HEK293 (cell line): ENCODE measurements around the gene BIRC5.

Experiments used
- CTCF ChIA-PET: fragments of 350-600 bp; formaldehyde crosslinking; extraction: SDS; loops from one replicate; lab custom pipeline; 2021; ENCODE audit warnings: antibody characterized with exemption; lab: Yijun Ruan, JAX
- POLR2A ChIA-PET: fragments of 300-600 bp; formaldehyde crosslinking; extraction: SDS; loops from one replicate; lab custom pipeline; 2020; ENCODE audit warnings: antibody characterized with exemption, inconsistent platforms; lab: Yijun Ruan, JAX
- H3K27ac ChIP-seq: fragments of 200-500 bp; sonication (Bioruptor generic); 2 replicates; pipeline ENCODE4 v1.5.1; 2014; ENCODE audit warnings: low read depth, low read length, control low read depth, inconsistent platforms; ENCODE audit errors: extremely low read depth
- H3K36me3 ChIP-seq, 2 experiments: fragments of 200-500 bp in 1 of 2; sonication (Bioruptor generic) in 1 of 2; 1 replicate in 1 of 2; 2 replicates in 1 of 2; pipeline ENCODE4 v1.5.1; 2014 to 2017; ENCODE audit warnings: inconsistent platforms in 2 of 2, low read length in 2 of 2; ENCODE audit not compliant: control insufficient read depth in 2 of 2, insufficient read depth in 1 of 2
- H3K4me1 ChIP-seq: fragments of 200-500 bp; sonication (Bioruptor generic); 2 replicates; pipeline ENCODE4 v1.5.1; 2014; ENCODE audit warnings: mild to moderate bottlenecking, low read length, inconsistent platforms; ENCODE audit not compliant: control insufficient read depth, insufficient read depth
- H3K4me3 ChIP-seq: 2 replicates; pipeline ENCODE4 v1.5.1; 2011; ENCODE audit warnings: low read depth, mild to moderate bottlenecking, control low read depth, low read length, moderate library complexity
- H3K9me3 ChIP-seq: fragments of 200-500 bp; sonication (Bioruptor generic); 2 replicates; pipeline ENCODE4 v1.5.1; 2014; ENCODE audit warnings: low read depth, low read length, inconsistent platforms; ENCODE audit not compliant: control insufficient read depth, insufficient read depth
- AEBP2 ChIP-seq: fragments of 450-650 bp; formaldehyde crosslinking; IDR thresholded peaks from 2 replicates; pipeline ENCODE4 v1.5.1; 2016; ENCODE audit warnings: missing biosample characterization, missing genetic modification characterization, borderline replicate concordance
- BCL11A ChIP-seq: fragments of 450-650 bp; formaldehyde crosslinking; IDR thresholded peaks from 2 replicates; pipeline ENCODE4 v1.5.1; 2016; ENCODE audit warnings: low read depth, missing biosample characterization, missing genetic modification characterization
- GLIS2 ChIP-seq: fragments of 450-650 bp; formaldehyde crosslinking; IDR thresholded peaks from 2 replicates; pipeline ENCODE4 v1.5.1; 2016; ENCODE audit warnings: missing biosample characterization, missing genetic modification characterization
- SALL2 ChIP-seq: fragments of 450-650 bp; formaldehyde crosslinking; IDR thresholded peaks from 2 replicates; pipeline ENCODE4 v1.5.0; 2017; ENCODE audit warnings: missing biosample characterization, mild to moderate bottlenecking, missing genetic modification characterization, borderline replicate concordance
- SCRT1 ChIP-seq: fragments of 450-650 bp; formaldehyde crosslinking; IDR thresholded peaks from 2 replicates; pipeline ENCODE4 v1.5.1; 2016; ENCODE audit warnings: missing biosample characterization, missing genetic modification characterization, borderline replicate concordance
- SCRT2 ChIP-seq: fragments of 450-650 bp; formaldehyde crosslinking; IDR thresholded peaks from 2 replicates; pipeline ENCODE4 v1.5.1; 2016; ENCODE audit warnings: missing biosample characterization, missing genetic modification characterization
- SP2 ChIP-seq: fragments of 450-650 bp; formaldehyde crosslinking; IDR thresholded peaks from 2 replicates; pipeline ENCODE4 v1.5.1; 2016; ENCODE audit warnings: missing biosample characterization, missing genetic modification characterization
- ZNF121 ChIP-seq: fragments of 450-650 bp; formaldehyde crosslinking; IDR thresholded peaks from 2 replicates; pipeline ENCODE4 v1.5.1; 2016; ENCODE audit warnings: missing biosample characterization, missing genetic modification characterization
- ZNF133 ChIP-seq: fragments of 450-650 bp; formaldehyde crosslinking; IDR thresholded peaks from 2 replicates; pipeline ENCODE4 v1.5.1; 2016; ENCODE audit warnings: missing biosample characterization, missing genetic modification characterization
- ZNF140 ChIP-seq: fragments of 450-650 bp; formaldehyde crosslinking; IDR thresholded peaks from 2 replicates; pipeline ENCODE4 v1.5.1; 2016; ENCODE audit warnings: missing biosample characterization, missing genetic modification characterization
- ZNF174 ChIP-seq: fragments of 450-650 bp; formaldehyde crosslinking; IDR thresholded peaks from 2 replicates; pipeline ENCODE4 v1.5.0; 2017; ENCODE audit warnings: missing biosample characterization, mild to moderate bottlenecking, missing genetic modification characterization
- ZNF239 ChIP-seq: fragments of 450-650 bp; formaldehyde crosslinking; IDR thresholded peaks from 2 replicates; pipeline ENCODE4 v1.5.1; 2016; ENCODE audit warnings: missing biosample characterization, missing genetic modification characterization
- ZNF362 ChIP-seq: fragments of 450-650 bp; formaldehyde crosslinking; IDR thresholded peaks from 2 replicates; pipeline ENCODE4 v1.5.1; 2016; ENCODE audit warnings: missing biosample characterization, missing genetic modification characterization
- ZNF398 ChIP-seq: fragments of 450-650 bp; formaldehyde crosslinking; IDR thresholded peaks from 2 replicates; pipeline ENCODE4 v1.5.1; 2017; ENCODE audit warnings: missing biosample characterization, missing genetic modification characterization
- ZNF449 ChIP-seq: fragments of 450-650 bp; formaldehyde crosslinking; IDR thresholded peaks from 2 replicates; pipeline ENCODE4 v1.5.1; 2017; ENCODE audit warnings: missing biosample characterization, mild to moderate bottlenecking, missing genetic modification characterization, moderate library complexity
- ZNF518A ChIP-seq: fragments of 450-650 bp; formaldehyde crosslinking; conservative IDR thresholded peaks from 2 replicates; pipeline ENCODE4 v1.5.1; 2016; ENCODE audit warnings: low read depth, missing biosample characterization, missing genetic modification characterization
- ZNF549 ChIP-seq: fragments of 450-650 bp; IDR thresholded peaks from 2 replicates; pipeline ENCODE4 v1.5.1; 2018; ENCODE audit warnings: missing biosample characterization, missing genetic modification characterization, mild to moderate bottlenecking, inconsistent platforms, moderate library complexity
- ZNF639 ChIP-seq: fragments of 450-650 bp; formaldehyde crosslinking; IDR thresholded peaks from 2 replicates; pipeline ENCODE4 v1.5.1; 2016; ENCODE audit warnings: missing biosample characterization, missing genetic modification characterization
- ZNF645 ChIP-seq: fragments of 450-650 bp; formaldehyde crosslinking; IDR thresholded peaks from 2 replicates; pipeline ENCODE4; 2016; ENCODE audit warnings: missing biosample characterization, missing genetic modification characterization
- ZNF664 ChIP-seq: fragments of 450-650 bp; formaldehyde crosslinking; IDR thresholded peaks from 2 replicates; pipeline ENCODE4 v1.5.1; 2016; ENCODE audit warnings: missing biosample characterization, missing genetic modification characterization
- ZNF768 ChIP-seq: fragments of 450-650 bp; formaldehyde crosslinking; IDR thresholded peaks from 2 replicates; pipeline ENCODE4 v1.5.1; 2018; ENCODE audit warnings: missing biosample characterization, mild to moderate bottlenecking, missing genetic modification characterization
- ZSCAN18 ChIP-seq: fragments of 450-650 bp; formaldehyde crosslinking; IDR thresholded peaks from 2 replicates; pipeline ENCODE4 v1.5.1; 2016; ENCODE audit warnings: missing biosample characterization, missing genetic modification characterization

BIRC5 gene

GRCh38 chr17:78223765-78224164 is 9.7 kb downstream of the BIRC5 start:
- ChIA-PET POLR2A (interaction anchor here (0.7 to 2.3 kb wide), 3 partner anchors 9 to 763 kb away, joined by 3 to 9 read pairs (median 8); partner anchors contain the start of genes BIRC5 and TK1), CTCF (interaction anchor here (0.9 kb wide), 1 partner anchor 30 kb away, joined by 5 read pairs; no protein-coding TSS in a partner anchor)
- no peaks in the 10 kb centered on the region for H3K9me3 ChIP-seq
- H3K4me3 ChIP-seq: no peak overlapping the region
- peak overlapping the region; percentile 17; the same call in 1 of the 2 replicates for H3K27ac ChIP-seq
- peaks cover 55 to 65% of the 10 kb centered on the region in 2 experiments for H3K36me3 ChIP-seq
- H3K4me1 ChIP-seq: peaks cover 4% of the 10 kb centered on the region; the same call in 1 of the 2 replicates
- no peak for TF ChIP-seq SALL2
- no peak for TF ChIP-seq AEBP2 (tag by site-specific recombination)
- TF ChIP-seq ZNF518A: no peak
- TF ChIP-seq GLIS2 (tag by site-specific recombination): no peak
- TF ChIP-seq ZNF133 (tag by site-specific recombination): no peak
- TF ChIP-seq ZNF549 (tag by site-specific recombination): no peak
- no peak for TF ChIP-seq SP2 (tag by site-specific recombination)
- TF ChIP-seq ZNF449 (tag by site-specific recombination): no peak
- TF ChIP-seq ZSCAN18 (tag by site-specific recombination): no peak
- no peak for TF ChIP-seq ZNF174 (tag by site-specific recombination)
- 0 out of 2 replicates have a peak, but pooled peaks have one; percentile 27 for TF ChIP-seq ZNF362 (tag by site-specific recombination)
- no peak for TF ChIP-seq ZNF639 (tag by site-specific recombination)
- no peak for TF ChIP-seq ZNF664 (tag by site-specific recombination)
- TF ChIP-seq ZNF768: no peak
- TF ChIP-seq SCRT2 (tag by site-specific recombination): peak; percentile 79
- TF ChIP-seq ZNF398 (tag by site-specific recombination): no peak
- no peak for TF ChIP-seq BCL11A
- peak; percentile 96 for TF ChIP-seq SCRT1 (tag by site-specific recombination)
- TF ChIP-seq ZNF645 (tag by site-specific recombination): no peak
- TF ChIP-seq ZNF239 (tag by site-specific recombination): no peak
- no peak for TF ChIP-seq ZNF121 (tag by site-specific recombination)
- TF ChIP-seq ZNF140 (tag by site-specific recombination): no peak
